HUES48 (cell line): Measurements from ENCODE around the gene SKP1.

ENCODE experiments used
- H3K27ac ChIP-seq: one replicate; pipeline ENCODE4 v1.7.0; 2013; ENCODE audit warnings: low read depth, low read length, inconsistent platforms
- H3K27me3 ChIP-seq: 2 replicates; pipeline ENCODE4 v1.6.1; 2013; ENCODE audit warnings: mild to moderate bottlenecking, low read length; ENCODE audit not compliant: control insufficient read depth, insufficient read depth
- H3K36me3 ChIP-seq: 2 replicates; pipeline ENCODE4 v1.6.1; 2013; ENCODE audit warnings: low read length; ENCODE audit not compliant: control insufficient read depth, insufficient read depth
- H3K4me1 ChIP-seq: 2 replicates; pipeline ENCODE4 v1.6.1; 2013; ENCODE audit warnings: mild to moderate bottlenecking, low read length; ENCODE audit not compliant: control insufficient read depth, insufficient read depth
- H3K4me3 ChIP-seq: 2 replicates; pipeline ENCODE4 v1.5.1; 2013; ENCODE audit warnings: mild to moderate bottlenecking, low read depth, low read length
- H3K9ac ChIP-seq: 2 replicates; pipeline ENCODE4 v1.6.1; 2013; ENCODE audit warnings: mild to moderate bottlenecking, low read depth, low read length, moderate library complexity
- H3K9me3 ChIP-seq: 2 replicates; pipeline ENCODE4 v1.6.1; 2013; ENCODE audit warnings: low read length; ENCODE audit not compliant: control insufficient read depth, insufficient read depth

The SKP1 gene

GRCh38 chr5:134206627-134207160, 29.9 kb upstream of the SKP1 start:
- Histone ChIP-seq H3K4me3 (no peak overlapping the region), H3K9me3 (no peaks in the 10 kb centered on the region), H3K27ac (no peak overlapping the region), H3K27me3 (no peaks in the 10 kb centered on the region), H3K4me1 (no peaks in the 10 kb centered on the region), H3K36me3 (peaks cover 49% of the 10 kb centered on the region), H3K9ac (no peak overlapping the region)

- Histone ChIP-seq H3K4me1 (no peaks in the 10 kb centered on the region), H3K9me3 (no peaks in the 10 kb centered on the region), H3K27ac (no peak overlapping the region), H3K36me3 (peaks cover 71% of the 10 kb centered on the region), H3K27me3 (no peaks in the 10 kb centered on the region), H3K4me3 (no peak overlapping the region), H3K9ac (no peak overlapping the region)
Measured at GRCh38 chr5:134204575-134204974, 27.8 kb upstream of the SKP1 start.

GRCh38 chr5:134203630-134204029, 26.9 kb upstream of the SKP1 start:
- no peak overlapping the region for H3K9ac ChIP-seq
- no peaks in the 10 kb centered on the region for H3K27me3 ChIP-seq
- H3K4me3 ChIP-seq, result no peak overlapping the region
- H3K36me3 ChIP-seq, result peaks cover 80% of the 10 kb centered on the region
- no peaks in the 10 kb centered on the region for H3K9me3 ChIP-seq
- H3K4me1 ChIP-seq, result no peaks in the 10 kb centered on the region
- no peak overlapping the region for H3K27ac ChIP-seq

GRCh38 chr5:134195666-134196065, 18.9 kb upstream of the SKP1 start:
- no peak overlapping the region for H3K27ac ChIP-seq
- H3K4me1 ChIP-seq, result no peaks in the 10 kb centered on the region
- no peak overlapping the region for H3K4me3 ChIP-seq
- no peaks in the 10 kb centered on the region for H3K9me3 ChIP-seq
- no peak overlapping the region for H3K9ac ChIP-seq
- H3K36me3 ChIP-seq, result peaks cover 53% of the 10 kb centered on the region
- H3K27me3 ChIP-seq, result no peaks in the 10 kb centered on the region

GRCh38 chr5:134189031-134189430, 12.3 kb upstream of the SKP1 start:
- H3K4me1 ChIP-seq, result no peaks in the 10 kb centered on the region
- H3K36me3 ChIP-seq, result no peaks in the 10 kb centered on the region
- H3K4me3 ChIP-seq, result no peak overlapping the region
- no peak overlapping the region for H3K27ac ChIP-seq
- no peak overlapping the region for H3K9ac ChIP-seq
- H3K27me3 ChIP-seq, result no peaks in the 10 kb centered on the region
- no peaks in the 10 kb centered on the region for H3K9me3 ChIP-seq

- no peaks in the 10 kb centered on the region for H3K4me1 ChIP-seq
- H3K27me3 ChIP-seq, result no peaks in the 10 kb centered on the region
- no peaks in the 10 kb centered on the region for H3K36me3 ChIP-seq
- H3K9ac ChIP-seq, result no peak overlapping the region
- no peak overlapping the region for H3K4me3 ChIP-seq
- H3K9me3 ChIP-seq, result no peaks in the 10 kb centered on the region
- no peak overlapping the region for H3K27ac ChIP-seq
Measured at GRCh38 chr5:134188092-134188491, 11.3 kb upstream of the SKP1 start.

- Histone ChIP-seq H3K4me3 (no peak overlapping the region), H3K36me3 (no peaks in the 10 kb centered on the region), H3K4me1 (no peaks in the 10 kb centered on the region), H3K9me3 (no peaks in the 10 kb centered on the region), H3K9ac (no peak overlapping the region), H3K27ac (no peak overlapping the region), H3K27me3 (no peaks in the 10 kb centered on the region)
Measured at GRCh38 chr5:134184155-134185135, 7.7 kb upstream of the SKP1 start.

GRCh38 chr5:134183481-134183880, 6.7 kb upstream of the SKP1 start:
- Histone ChIP-seq H3K27ac (no peak overlapping the region), H3K4me3 (no peak overlapping the region), H3K27me3 (no peaks in the 10 kb centered on the region), H3K4me1 (no peaks in the 10 kb centered on the region), H3K9me3 (no peaks in the 10 kb centered on the region), H3K36me3 (no peaks in the 10 kb centered on the region), H3K9ac (no peak overlapping the region)

GRCh38 chr5:134178096-134178419, 1.3 kb upstream of the SKP1 start:
- peak overlapping the region; percentile 100; the same call in 1 of the 2 replicates for H3K4me3 ChIP-seq
- H3K9me3 ChIP-seq, result no peaks in the 10 kb centered on the region
- H3K36me3 ChIP-seq, result peaks cover 9% of the 10 kb centered on the region
- peaks cover 15% of the 10 kb centered on the region for H3K4me1 ChIP-seq
- no peak overlapping the region for H3K9ac ChIP-seq
- no peaks in the 10 kb centered on the region for H3K27me3 ChIP-seq
- no peak overlapping the region for H3K27ac ChIP-seq

GRCh38 chr5:134177369-134178095, 782 bp upstream of the SKP1 start:
- Histone ChIP-seq H3K27ac (peak overlapping the region; percentile 99), H3K36me3 (peaks cover 10% of the 10 kb centered on the region)

More at GRCh38 chr5:134177369-134178095, 782 bp upstream of the SKP1 start:
- H3K9me3 ChIP-seq, result no peaks in the 10 kb centered on the region
- H3K4me3 ChIP-seq, result peak overlapping the region; percentile 100
- H3K4me1 ChIP-seq, result peaks cover 15% of the 10 kb centered on the region
- peak overlapping the region; percentile 98 for H3K9ac ChIP-seq
- no peaks in the 10 kb centered on the region for H3K27me3 ChIP-seq
